Measurements from ENCODE around the gene HRH2. TPM values are rescaled to one million over a fixed set of nuclear protein-coding genes. Genes with fewer than 3 reads are reported as not detected.

Gene HRH2
- polyA plus RNA-seq, 1 donor (not counting 4 experiments of a cell fraction or from before 2014, with no cell fraction given), result not detected

- Histone ChIP-seq H3K4me3 (ENCODE audit: control insufficient read depth in 2 of 3, extremely low read depth in 1 of 3, insufficient read depth in 2 of 3, low read depth in 1 of 3, low read length in 3 of 3) (no peak overlapping the region), H3K79me2 (ENCODE audit: control insufficient read depth, insufficient read depth, low read length) (no peaks in the 10 kb centered on the region)
Measured at GRCh38 chr5:175694371-175695160, 36.7 kb downstream of the HRH2 start.

DNA sequence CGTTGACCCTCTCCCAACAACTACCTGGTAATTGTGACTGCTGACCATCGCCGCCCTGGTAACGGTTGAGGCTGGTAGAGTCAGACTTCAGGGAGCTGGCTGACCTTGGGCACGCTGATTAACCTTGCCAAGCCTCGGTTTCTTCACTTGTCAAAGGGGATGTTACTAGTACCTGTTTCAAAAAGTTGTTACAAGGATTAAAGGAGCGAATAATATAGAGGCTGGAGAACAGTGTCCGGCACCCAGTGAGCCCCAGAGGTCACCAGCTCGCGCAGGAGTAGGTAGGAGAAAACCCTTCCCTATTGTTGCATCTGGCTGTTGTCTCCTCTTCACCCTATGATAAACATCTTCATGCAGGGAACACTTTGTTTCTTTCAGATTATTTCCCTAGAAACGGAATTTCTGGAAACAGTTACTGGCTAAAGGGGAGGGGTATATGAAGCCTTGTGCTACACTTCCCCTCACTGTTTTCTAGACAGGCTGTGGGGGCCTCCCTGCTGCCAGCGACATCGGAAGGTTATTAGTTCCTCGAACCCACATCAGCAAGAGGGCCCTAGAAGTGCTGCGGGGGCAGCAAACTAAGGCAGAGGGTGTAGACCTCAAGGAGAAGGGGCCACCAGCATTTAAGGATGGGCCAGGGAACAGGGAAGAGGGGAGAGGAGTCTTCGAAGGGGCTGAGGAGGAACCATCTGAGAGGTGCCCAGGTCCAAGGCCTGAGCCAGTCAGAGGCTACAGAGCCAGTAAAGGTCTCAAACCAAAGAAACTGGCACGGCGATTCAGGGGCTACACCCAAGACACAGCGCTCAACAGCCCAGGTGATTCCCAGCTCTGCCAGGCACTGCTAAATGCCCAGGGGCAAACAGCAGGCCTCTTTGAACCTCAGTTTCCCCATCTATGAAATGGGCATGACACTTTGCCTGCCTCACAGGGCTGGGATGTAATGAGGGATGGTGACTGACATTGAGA lies 37.6 kb downstream of the HRH2 start:
- Histone ChIP-seq H3K4me2 (ENCODE audit: control insufficient read depth, extremely low read depth, insufficient read depth, low read depth, low read length) (no peak overlapping the region), H4K20me1 (ENCODE audit: control insufficient read depth, extremely low read depth, insufficient read depth, low read length) (no peaks in the 10 kb centered on the region), H3K4me1 (ENCODE audit: control insufficient read depth, extremely low read depth, insufficient read depth, low read length) (no peaks in the 10 kb centered on the region), H2AFZ (ENCODE audit: control insufficient read depth, low read length) (no peak overlapping the region), H3K79me2 (ENCODE audit: control insufficient read depth, insufficient read depth, low read length) (no peaks in the 10 kb centered on the region), H3K27ac (ENCODE audit: control insufficient read depth, insufficient read depth, low read length) (no peak overlapping the region), H3K36me3 (ENCODE audit: control insufficient read depth in 2 of 2, extremely low read depth in 1 of 2, insufficient read depth in 2 of 2, low read length in 2 of 2) (no peaks in the 10 kb centered on the region), H3K9ac (ENCODE audit: control insufficient read depth, extremely low read depth, insufficient read depth, low read length) (no peak overlapping the region), H3K9me1 (ENCODE audit: control insufficient read depth, extremely low read depth, insufficient read depth, low read length) (no peaks in the 10 kb centered on the region), H3K27me3 (ENCODE audit: control insufficient read depth, extremely low read depth, insufficient read depth, low read length) (no peaks in the 10 kb centered on the region), H3K9me3 (ENCODE audit: control insufficient read depth, low read depth, low read length) (no peaks in the 10 kb centered on the region), H3K4me3 (ENCODE audit: control insufficient read depth in 2 of 3, extremely low read depth in 1 of 3, insufficient read depth in 2 of 3, low read depth in 1 of 3, low read length in 3 of 3) (no peak overlapping the region)
- FAIRE-seq, result no peak
- no peak for DNase-seq (ENCODE audit: low read depth, low spot score)
- TF ChIP-seq, protein P1, sequence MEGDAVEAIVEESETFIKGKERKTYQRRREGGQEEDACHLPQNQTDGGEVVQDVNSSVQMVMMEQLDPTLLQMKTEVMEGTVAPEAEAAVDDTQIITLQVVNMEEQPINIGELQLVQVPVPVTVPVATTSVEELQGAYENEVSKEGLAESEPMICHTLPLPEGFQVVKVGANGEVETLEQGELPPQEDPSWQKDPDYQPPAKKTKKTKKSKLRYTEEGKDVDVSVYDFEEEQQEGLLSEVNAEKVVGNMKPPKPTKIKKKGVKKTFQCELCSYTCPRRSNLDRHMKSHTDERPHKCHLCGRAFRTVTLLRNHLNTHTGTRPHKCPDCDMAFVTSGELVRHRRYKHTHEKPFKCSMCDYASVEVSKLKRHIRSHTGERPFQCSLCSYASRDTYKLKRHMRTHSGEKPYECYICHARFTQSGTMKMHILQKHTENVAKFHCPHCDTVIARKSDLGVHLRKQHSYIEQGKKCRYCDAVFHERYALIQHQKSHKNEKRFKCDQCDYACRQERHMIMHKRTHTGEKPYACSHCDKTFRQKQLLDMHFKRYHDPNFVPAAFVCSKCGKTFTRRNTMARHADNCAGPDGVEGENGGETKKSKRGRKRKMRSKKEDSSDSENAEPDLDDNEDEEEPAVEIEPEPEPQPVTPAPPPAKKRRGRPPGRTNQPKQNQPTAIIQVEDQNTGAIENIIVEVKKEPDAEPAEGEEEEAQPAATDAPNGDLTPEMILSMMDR (optimal IDR thresholded peaks at IDR 0.05 in 1 of 3, IDR thresholded peaks at IDR 0.05 in 1 of 3, conservative IDR thresholded peaks at IDR 0.05 in 1 of 3; ENCODE audit: extremely low read depth in 1 of 3, insufficient read depth in 2 of 3, low read length in 3 of 3), result no peak
- no peak for TF ChIP-seq EZH2 (IDR thresholded peaks at IDR 0.05; ENCODE audit: low read length)
- dilution Hi-C loops (cut with MboI; ENCODE audit: extremely low pct_ligation_motif_present, low sequenced_read_pairs), result no loop called here

More at GRCh38 chr5:175694371-175695160, 36.7 kb downstream of the HRH2 start:
- Histone ChIP-seq H3K4me1 (ENCODE audit: control insufficient read depth, extremely low read depth, insufficient read depth, low read length) (no peaks in the 10 kb centered on the region), H3K9me1 (ENCODE audit: control insufficient read depth, extremely low read depth, insufficient read depth, low read length) (no peaks in the 10 kb centered on the region), H3K9ac (ENCODE audit: control insufficient read depth, extremely low read depth, insufficient read depth, low read length) (no peak overlapping the region), H4K20me1 (ENCODE audit: control insufficient read depth, extremely low read depth, insufficient read depth, low read length) (no peaks in the 10 kb centered on the region), H3K9me3 (ENCODE audit: control insufficient read depth, low read depth, low read length) (no peaks in the 10 kb centered on the region), H2AFZ (ENCODE audit: control insufficient read depth, low read length) (no peak overlapping the region), H3K27ac (ENCODE audit: control insufficient read depth, insufficient read depth, low read length) (no peak overlapping the region), H3K27me3 (ENCODE audit: control insufficient read depth, extremely low read depth, insufficient read depth, low read length) (no peaks in the 10 kb centered on the region), H3K4me2 (ENCODE audit: control insufficient read depth, extremely low read depth, insufficient read depth, low read depth, low read length) (no peak overlapping the region), H3K36me3 (ENCODE audit: control insufficient read depth in 2 of 2, extremely low read depth in 1 of 2, insufficient read depth in 2 of 2, low read length in 2 of 2) (no peaks in the 10 kb centered on the region)
- FAIRE-seq (no peak), DNase-seq (ENCODE audit: low read depth, low spot score) (no peak)
- no peak for TF ChIP-seq EZH2 (IDR thresholded peaks at IDR 0.05; ENCODE audit: low read length)
- TF ChIP-seq, protein P1 (optimal IDR thresholded peaks at IDR 0.05 in 1 of 3, IDR thresholded peaks at IDR 0.05 in 1 of 3, conservative IDR thresholded peaks at IDR 0.05 in 1 of 3; ENCODE audit: extremely low read depth in 1 of 3, insufficient read depth in 2 of 3, low read length in 3 of 3), result no peak
- dilution Hi-C loops (cut with MboI; ENCODE audit: extremely low pct_ligation_motif_present, low sequenced_read_pairs), result no loop called here
